GM23338 (cell line): ENCODE measurements around the gene MLLT6. TPM values are rescaled to one million over a fixed set of nuclear protein-coding genes. Genes with fewer than 3 reads are reported as not detected.
A peak's percentile ranks its signal among the peaks of the same experiment; 100 is the strongest.

Source experiments
- ATAC-seq: fragments of 200-7000 bp; cut with Tn5 transposase; 3 replicates; pipeline ENCODE4 v1.9.1; 2020
- DNase-seq: peaks from one replicate; pipeline ENCODE4 v3.0.0-alpha.2; 2015; ENCODE audit warnings: low spot score
- H2AFZ ChIP-seq: fragments of 200-600 bp; sonication (generic); 2 replicates; pipeline ENCODE4 v1.8.0; 2016; ENCODE audit warnings: antibody characterized with exemption, mild to moderate bottlenecking, moderate library complexity
- H3F3A ChIP-seq: fragments of 200-600 bp; sonication (generic); replicated peaks from 2 replicates; pipeline ENCODE4 v1.8.0; 2017; ENCODE audit warnings: antibody characterized with exemption, mixed run types, low read depth
- H3K27ac ChIP-seq: fragments of 200-600 bp; sonication (generic); 2 replicates; pipeline ENCODE4 v1.6.1; 2016; ENCODE audit warnings: low read depth
- H3K27me3 ChIP-seq: fragments of 200-600 bp; sonication (generic); 2 replicates; pipeline ENCODE4 v1.8.0; 2016; ENCODE audit warnings: mild to moderate bottlenecking, mixed run types, moderate library complexity; ENCODE audit not compliant: insufficient read depth
- H3K36me3 ChIP-seq: fragments of 200-600 bp; sonication (generic); 2 replicates; pipeline ENCODE4 v1.8.0; 2016; ENCODE audit warnings: mild to moderate bottlenecking; ENCODE audit not compliant: insufficient read depth
- H3K4me1 ChIP-seq: fragments of 200-600 bp; sonication (generic); 2 replicates; pipeline ENCODE4 v1.8.0; 2016; ENCODE audit warnings: mild to moderate bottlenecking, moderate library complexity; ENCODE audit not compliant: insufficient read depth
- H3K4me2 ChIP-seq: fragments of 200-600 bp; sonication (generic); 2 replicates; pipeline ENCODE4 v1.7.1; 2017; ENCODE audit warnings: mixed run types
- H3K4me3 ChIP-seq: fragments of 200-600 bp; sonication (generic); 2 replicates; pipeline ENCODE4 v1.6.1; 2016; ENCODE audit warnings: mixed run types
- H3K79me2 ChIP-seq: fragments of 200-600 bp; sonication (generic); replicated peaks from 2 replicates; pipeline ENCODE4 v1.8.0; 2017; ENCODE audit warnings: mild to moderate bottlenecking; ENCODE audit not compliant: insufficient read depth
- H3K9me2 ChIP-seq: fragments of 200-600 bp; sonication (generic); 2 replicates; pipeline ENCODE4 v1.8.0; 2017; ENCODE audit not compliant: insufficient read depth
- H4K20me1 ChIP-seq: fragments of 200-600 bp; sonication (generic); replicated peaks from 2 replicates; pipeline ENCODE4 v1.8.0; 2017; ENCODE audit warnings: mild to moderate bottlenecking; ENCODE audit not compliant: insufficient read depth
- H3K27ac Mint-ChIP-seq: 2 replicates; pipeline ENCODE4 v1.8.0; 2020; ENCODE audit warnings: inconsistent platforms, mild to moderate bottlenecking, moderate library complexity, mixed read lengths
- H3K27me3 Mint-ChIP-seq: 3 replicates; pipeline ENCODE4 v1.8.0; 2022; ENCODE audit warnings: low read depth, mild to moderate bottlenecking, moderate library complexity, mixed read lengths, inconsistent platforms; ENCODE audit not compliant: insufficient read depth, poor library complexity
- H3K36me3 Mint-ChIP-seq: 3 replicates; pipeline ENCODE4 v1.8.0; 2021; ENCODE audit warnings: low read depth, mild to moderate bottlenecking, inconsistent platforms, moderate library complexity, mixed read lengths
- H3K4me1 Mint-ChIP-seq: 3 replicates; pipeline ENCODE4 v1.8.0; 2020; ENCODE audit warnings: mild to moderate bottlenecking, inconsistent platforms, mixed read lengths
- H3K4me3 Mint-ChIP-seq: 3 replicates; pipeline ENCODE4 v1.8.0; 2021; ENCODE audit warnings: moderate library complexity, mild to moderate bottlenecking, inconsistent platforms, mixed read lengths
- H3K9me3 Mint-ChIP-seq: 3 replicates; pipeline ENCODE4 v1.8.0; 2020; ENCODE audit warnings: moderate library complexity, mild to moderate bottlenecking, inconsistent platforms, mixed read lengths
- EZH2 ChIP-seq: fragments of 200-600 bp; sonication (generic); IDR thresholded peaks from one replicate; pipeline ENCODE4 v1.8.0; 2017; ENCODE audit warnings: antibody characterized with exemption, mild to moderate bottlenecking, low read depth; ENCODE audit not compliant: unreplicated experiment
- NANOG ChIP-seq: IDR thresholded peaks from 2 replicates; pipeline ENCODE4 v1.6.1; 2016; ENCODE audit warnings: antibody characterized with exemption, borderline replicate concordance
- POLR2AphosphoS5 ChIP-seq: IDR thresholded peaks from 2 replicates; pipeline ENCODE4 v1.6.1; 2016; ENCODE audit warnings: antibody characterized with exemption, low read depth
- ZNF331 ChIP-seq: fragments of 250-450 bp; sonication (Bioruptor Pico); IDR thresholded peaks from 2 replicates; pipeline ENCODE4 v1.5.0; 2020; ENCODE audit warnings: low read depth, mild to moderate bottlenecking, moderate library complexity
- ZNF462 ChIP-seq: fragments of 250-450 bp; sonication (Bioruptor Pico); IDR thresholded peaks from 2 replicates; pipeline ENCODE4 v1.5.0; 2020; ENCODE audit warnings: mild to moderate bottlenecking, moderate library complexity
- polyA plus RNA-seq: library from polyadenylated mRNA; unstranded; fragments of >200 nt; fragmentation: Nextera tagmentation; extraction: Ambion mirVana; gene quantifications from 2 replicates; pipeline ENCODE4 v1.2.1, GENCODE V29; 2016
- total RNA-seq: library from RNA; depleted of rRNA; stranded (reverse); fragments of >200 nt; shearing (Covaris generic); gene quantifications from 2 replicates; pipeline ENCODE4 v1.2.3, GENCODE V29; 2014
- TF ChIP-seq, protein P1 (sequence below), 2 experiments: fragments of 200-600 bp in 1 of 2; sonication (generic) in 1 of 2; conservative IDR thresholded peaks; 2 replicates each; pipeline versions ENCODE4 v1.5.1 to v1.6.1; 2016 to 2017; ENCODE audit warnings: antibody characterized with exemption in 2 of 2, low read depth in 2 of 2, mild to moderate bottlenecking in 2 of 2, moderate library complexity in 1 of 2

Gene MLLT6
- total and polyA plus RNA-seq, 2 experiments from 2014 or later = 2.6 to 2.8 TPM

DNA sequence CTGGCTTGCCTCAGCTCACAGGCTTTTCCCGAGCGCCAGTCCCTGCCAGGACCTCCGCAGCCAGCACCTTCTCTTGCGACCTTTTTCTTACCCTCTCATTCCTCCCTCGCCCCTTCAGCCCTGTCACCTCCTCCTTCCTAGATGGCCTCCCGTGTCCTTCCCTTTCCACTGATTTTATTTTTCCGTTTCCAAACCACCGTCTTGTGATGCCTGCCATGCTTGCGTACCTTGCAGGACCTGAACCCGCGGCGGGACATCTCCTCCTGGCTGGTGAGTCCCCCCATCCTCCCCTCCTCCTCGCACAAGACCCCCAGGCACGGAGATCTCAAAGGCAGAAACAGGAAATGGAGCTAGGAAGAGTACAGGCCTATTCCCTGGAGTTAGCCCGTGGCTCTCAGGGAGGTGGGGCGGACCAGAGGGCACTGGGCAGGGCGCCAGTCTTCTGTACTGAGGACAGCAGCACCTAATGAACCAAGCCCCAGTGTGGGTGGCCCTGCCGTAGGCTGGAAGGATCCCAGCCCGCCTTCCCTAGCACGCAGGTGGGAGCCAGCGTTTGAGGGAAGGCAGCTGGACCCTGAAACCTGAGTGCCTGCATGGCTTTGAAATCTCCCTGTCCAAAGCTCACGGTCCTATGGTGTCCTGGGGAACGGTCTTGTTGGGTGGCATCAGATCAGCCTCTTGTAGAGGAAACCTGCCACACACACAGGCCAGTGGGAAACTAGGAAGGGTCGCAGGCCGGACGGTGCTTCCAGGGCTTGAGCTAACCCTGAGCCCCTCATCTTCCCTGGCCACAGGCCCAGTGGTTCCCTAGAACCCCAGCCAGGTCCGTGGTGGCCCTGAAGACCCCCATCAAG lies 25.7 kb downstream of the MLLT6 start:
- Mint-ChIP-seq H3K27ac (peak overlapping the region; percentile 92), H3K4me1 (peaks cover 46% of the 10 kb centered on the region), H3K9me3 (no peaks in the 10 kb centered on the region), H3K36me3 (peaks cover 24% of the 10 kb centered on the region), H3K4me3 (peak overlapping the region; percentile 94), H3K27me3 (peaks cover 39% of the 10 kb centered on the region)
- H3K4me3 ChIP-seq = peak overlapping the region; percentile 88
- 0 out of 2 replicates have a peak, but pooled peaks have one; percentile 23 for TF ChIP-seq POLR2AphosphoS5
- no peak for TF ChIP-seq EZH2
- no peak for TF ChIP-seq NANOG
- TF ChIP-seq, protein P1, sequence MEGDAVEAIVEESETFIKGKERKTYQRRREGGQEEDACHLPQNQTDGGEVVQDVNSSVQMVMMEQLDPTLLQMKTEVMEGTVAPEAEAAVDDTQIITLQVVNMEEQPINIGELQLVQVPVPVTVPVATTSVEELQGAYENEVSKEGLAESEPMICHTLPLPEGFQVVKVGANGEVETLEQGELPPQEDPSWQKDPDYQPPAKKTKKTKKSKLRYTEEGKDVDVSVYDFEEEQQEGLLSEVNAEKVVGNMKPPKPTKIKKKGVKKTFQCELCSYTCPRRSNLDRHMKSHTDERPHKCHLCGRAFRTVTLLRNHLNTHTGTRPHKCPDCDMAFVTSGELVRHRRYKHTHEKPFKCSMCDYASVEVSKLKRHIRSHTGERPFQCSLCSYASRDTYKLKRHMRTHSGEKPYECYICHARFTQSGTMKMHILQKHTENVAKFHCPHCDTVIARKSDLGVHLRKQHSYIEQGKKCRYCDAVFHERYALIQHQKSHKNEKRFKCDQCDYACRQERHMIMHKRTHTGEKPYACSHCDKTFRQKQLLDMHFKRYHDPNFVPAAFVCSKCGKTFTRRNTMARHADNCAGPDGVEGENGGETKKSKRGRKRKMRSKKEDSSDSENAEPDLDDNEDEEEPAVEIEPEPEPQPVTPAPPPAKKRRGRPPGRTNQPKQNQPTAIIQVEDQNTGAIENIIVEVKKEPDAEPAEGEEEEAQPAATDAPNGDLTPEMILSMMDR (conservative IDR thresholded peaks at IDR 0.05; ENCODE audit: low read depth in 2 of 2) = no peak
- no peak for TF ChIP-seq ZNF462 (CRISPR knock-in tag)
- TF ChIP-seq ZNF331 (CRISPR knock-in tag) = no peak
- ATAC-seq (peak; percentile 23), DNase-seq (peak; percentile 69)
- H3K9me2 ChIP-seq = no peaks in the 10 kb centered on the region
- peak overlapping the region; percentile 99 for H3K4me2 ChIP-seq
- H3K79me2 ChIP-seq = no peaks in the 10 kb centered on the region
- H3K27me3 ChIP-seq = peaks cover 22% of the 10 kb centered on the region
- no peaks in the 10 kb centered on the region for H3K36me3 ChIP-seq
- H4K20me1 ChIP-seq = peaks cover 10% of the 10 kb centered on the region
- H2AFZ ChIP-seq = peak overlapping the region; percentile 98
- peaks cover 10% of the 10 kb centered on the region for H3F3A ChIP-seq
- H3K27ac ChIP-seq = 0 out of 2 replicates have a peak overlapping the region, but pooled peaks have one; percentile 55
- peaks cover 27% of the 10 kb centered on the region for H3K4me1 ChIP-seq
